ENCODE results near the gene HSD3B1.
"Not testable (repeated sequence)": the region's sequence is repeated elsewhere in the genome, so short reads cannot be mapped to it uniquely, and the experiment has no call there.

Gene HSD3B1

DNA sequence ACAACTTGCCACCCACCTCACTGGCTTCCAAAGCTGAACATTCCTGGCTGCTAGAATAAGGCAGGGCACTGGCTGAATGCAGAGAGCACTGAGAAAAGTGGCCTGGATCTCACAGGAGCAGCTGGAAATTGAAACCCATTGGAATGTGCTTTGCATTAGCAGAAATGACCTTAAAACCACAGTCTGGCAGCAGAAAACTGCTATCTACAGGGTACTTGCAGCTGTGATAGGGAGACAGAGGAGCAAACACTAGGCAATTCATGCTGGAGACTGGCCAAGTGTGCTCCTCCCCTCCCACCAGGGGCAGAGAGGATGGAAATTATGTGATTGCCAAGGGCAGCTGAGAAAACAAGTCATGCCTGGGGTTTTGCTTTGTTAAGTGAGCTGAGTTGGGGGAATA, 47.2 kb downstream of the HSD3B1 start:
- Mint-ChIP-seq H3K9me3 (no peaks in the 10 kb centered on the region), H3K27me3 (peaks cover 2% of the 10 kb centered on the region), H3K4me1 (ENCODE audit: low read depth) (no peaks in the 10 kb centered on the region), H3K27ac (no peak overlapping the region), H3K4me3 (no peak overlapping the region), H3K36me3 (ENCODE audit: low read depth) (no peaks in the 10 kb centered on the region)

- H3K9me3 Mint-ChIP-seq, result no peaks in the 10 kb centered on the region
- no peak overlapping the region for H3K4me3 Mint-ChIP-seq
- peaks cover 3% of the 10 kb centered on the region for H3K27me3 Mint-ChIP-seq
- H3K4me1 Mint-ChIP-seq (ENCODE audit: low read depth), result no peaks in the 10 kb centered on the region
- H3K36me3 Mint-ChIP-seq (ENCODE audit: low read depth), result no peaks in the 10 kb centered on the region
- no peak overlapping the region for H3K27ac Mint-ChIP-seq
These were observed 49.4 kb downstream of the HSD3B1 start for GRCh38 chr1:119556423-119556822.

DNA sequence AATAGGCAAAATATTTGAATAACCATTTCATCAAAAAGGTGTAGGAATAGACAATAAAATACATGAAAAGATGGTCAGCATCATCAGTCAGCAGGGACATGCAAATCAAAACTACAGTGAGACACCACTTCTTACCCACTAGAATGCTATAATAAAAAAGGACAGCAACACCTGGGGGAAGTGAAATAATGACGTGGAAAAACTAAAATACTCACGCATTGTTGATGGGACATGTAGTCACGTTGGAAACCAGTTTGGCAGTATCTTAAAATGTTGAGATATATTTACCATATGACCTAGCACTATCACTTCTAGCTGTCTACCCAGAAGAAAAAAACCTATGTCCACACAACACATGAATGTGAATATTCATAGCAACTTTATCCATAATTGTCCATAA, 53.4 kb downstream of the HSD3B1 start:
- H3K4me3 Mint-ChIP-seq; H3K9me3 Mint-ChIP-seq; H3K27ac Mint-ChIP-seq; H3K27me3 Mint-ChIP-seq; H3K4me1 Mint-ChIP-seq (ENCODE audit: low read depth); H3K36me3 Mint-ChIP-seq (ENCODE audit: low read depth): not testable (repeated sequence)

DNA sequence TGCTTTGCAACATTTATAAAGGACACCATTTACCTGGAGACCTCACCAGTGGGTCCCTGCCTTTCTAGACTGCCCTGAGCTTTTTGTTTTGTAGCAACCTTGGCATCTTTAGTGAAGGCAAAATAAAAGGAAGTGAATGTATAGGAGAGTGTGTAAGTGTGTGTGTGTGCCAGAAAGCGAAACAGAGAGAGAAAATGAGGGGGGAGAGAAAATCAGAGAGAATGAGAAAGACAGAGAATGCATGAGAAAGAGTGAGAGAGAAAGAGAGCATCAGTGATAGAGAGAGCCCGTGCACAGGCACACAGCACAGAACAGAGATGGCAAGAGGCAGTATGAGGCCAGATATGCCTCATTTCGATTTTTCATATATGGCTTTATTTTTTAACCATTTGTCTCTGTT, 57.5 kb downstream of the HSD3B1 start:
- Mint-ChIP-seq H3K27me3 (peaks cover 8% of the 10 kb centered on the region), H3K4me3 (no peak overlapping the region), H3K4me1 (ENCODE audit: low read depth) (no peaks in the 10 kb centered on the region), H3K9me3 (no peaks in the 10 kb centered on the region), H3K27ac (no peak overlapping the region), H3K36me3 (ENCODE audit: low read depth) (no peaks in the 10 kb centered on the region)

Data from stimulated activated naive CD8-positive, alpha-beta T cell treated with anti-CD3 and anti-CD28 coated beads, Interleukin-15, Interleukin-2, amounts not matched to agents 100 ng/mL and 50 ng/mL, for 24 hours (primary cell).